ENCODE data around the gene CTCF. TPM values are rescaled to one million over a fixed set of nuclear protein-coding genes. Genes with fewer than 3 reads are reported as not detected.

CTCF gene
- total RNA-seq, 1 donor: 43.2 TPM

GRCh38 chr16:67664871-67665270 is 102.5 kb downstream of the CTCF start:
- Histone ChIP-seq H3K4me3 (ENCODE audit: low read length) (no peak overlapping the region), H3K4me1 (ENCODE audit: insufficient read depth, low read length) (peaks cover 46% of the 10 kb centered on the region), H3K9me3 (ENCODE audit: low read depth, low read length) (no peaks in the 10 kb centered on the region), H3K27me3 (ENCODE audit: insufficient read depth, low read length) (no peaks in the 10 kb centered on the region)

- peaks cover 46% of the 10 kb centered on the region for H3K4me1 ChIP-seq (ENCODE audit: insufficient read depth, low read length)
- no peak overlapping the region for H3K4me3 ChIP-seq (ENCODE audit: low read length)
- H3K9me3 ChIP-seq (ENCODE audit: low read depth, low read length): no peaks in the 10 kb centered on the region
- H3K27me3 ChIP-seq (ENCODE audit: insufficient read depth, low read length): no peaks in the 10 kb centered on the region
Measured at GRCh38 chr16:67665598-67665997, 103.3 kb downstream of the CTCF start.

GRCh38 chr16:67666032-67666551 is 103.8 kb downstream of the CTCF start:
- Histone ChIP-seq H3K9me3 (ENCODE audit: low read depth, low read length) (no peaks in the 10 kb centered on the region), H3K4me1 (ENCODE audit: insufficient read depth, low read length) (peaks cover 44% of the 10 kb centered on the region), H3K27me3 (ENCODE audit: insufficient read depth, low read length) (no peaks in the 10 kb centered on the region), H3K4me3 (ENCODE audit: low read length) (peak overlapping the region; percentile 79)

- Histone ChIP-seq H3K4me1 (ENCODE audit: insufficient read depth, low read length) (peaks cover 38% of the 10 kb centered on the region), H3K4me3 (ENCODE audit: low read length) (peak within 1 kb of the TSS; percentile 79), H3K27me3 (ENCODE audit: insufficient read depth, low read length) (no peaks in the 10 kb centered on the region), H3K9me3 (ENCODE audit: low read depth, low read length) (no peaks in the 10 kb centered on the region)
Measured at GRCh38 chr16:67666559-67667452, 104.5 kb downstream of the CTCF start, which contains the start of the genes C16orf86 and ENKD1. Gene C16orf86 (plus strand): TSS chr16:67666814. CDS start chr16:67666971, 157 bp downstream. Gene ENKD1 (minus strand): TSS chr16:67666750. CDS start chr16:67666442, 308 bp downstream.

GRCh38 chr16:67667453-67667816 is 105.1 kb downstream of the CTCF start:
- peaks cover 38% of the 10 kb centered on the region for H3K4me1 ChIP-seq (ENCODE audit: insufficient read depth, low read length)
- H3K27me3 ChIP-seq (ENCODE audit: insufficient read depth, low read length): no peaks in the 10 kb centered on the region
- H3K4me3 ChIP-seq (ENCODE audit: low read length): peak overlapping the region; percentile 79
- no peaks in the 10 kb centered on the region for H3K9me3 ChIP-seq (ENCODE audit: low read depth, low read length)

- no peaks in the 10 kb centered on the region for H3K9me3 ChIP-seq (ENCODE audit: low read depth, low read length)
- no peak overlapping the region for H3K4me3 ChIP-seq (ENCODE audit: low read length)
Measured at GRCh38 chr16:67667817-67668494, 105.6 kb downstream of the CTCF start.

GRCh38 chr16:67668495-67669157 is 106.3 kb downstream of the CTCF start:
- Histone ChIP-seq H3K4me1 (ENCODE audit: insufficient read depth, low read length) (peaks cover 47% of the 10 kb centered on the region), H3K9me3 (ENCODE audit: low read depth, low read length) (no peaks in the 10 kb centered on the region), H3K27me3 (ENCODE audit: insufficient read depth, low read length) (no peaks in the 10 kb centered on the region), H3K4me3 (ENCODE audit: low read length) (no peak overlapping the region)

More at GRCh38 chr16:67667817-67668494, 105.6 kb downstream of the CTCF start:
- Histone ChIP-seq H3K27me3 (ENCODE audit: insufficient read depth, low read length) (no peaks in the 10 kb centered on the region), H3K4me1 (ENCODE audit: insufficient read depth, low read length) (peaks cover 40% of the 10 kb centered on the region)

GRCh38 chr16:67669499-67670101 is 107.3 kb downstream of the CTCF start:
- Histone ChIP-seq H3K27me3 (ENCODE audit: insufficient read depth, low read length) (no peaks in the 10 kb centered on the region), H3K9me3 (ENCODE audit: low read depth, low read length) (no peaks in the 10 kb centered on the region), H3K4me1 (ENCODE audit: insufficient read depth, low read length) (peaks cover 55% of the 10 kb centered on the region), H3K4me3 (ENCODE audit: low read length) (no peak overlapping the region)

- Histone ChIP-seq H3K4me1 (ENCODE audit: insufficient read depth, low read length) (peaks cover 40% of the 10 kb centered on the region), H3K9me3 (ENCODE audit: low read depth, low read length) (no peaks in the 10 kb centered on the region), H3K4me3 (ENCODE audit: low read length) (no peak overlapping the region), H3K27me3 (ENCODE audit: insufficient read depth, low read length) (no peaks in the 10 kb centered on the region)
Measured at GRCh38 chr16:67672306-67672705, 110.0 kb downstream of the CTCF start.

- Histone ChIP-seq H3K9me3 (ENCODE audit: low read depth, low read length) (no peaks in the 10 kb centered on the region), H3K27me3 (ENCODE audit: insufficient read depth, low read length) (no peaks in the 10 kb centered on the region), H3K4me1 (ENCODE audit: insufficient read depth, low read length) (peaks cover 33% of the 10 kb centered on the region), H3K4me3 (ENCODE audit: low read length) (no peak overlapping the region)
Measured at GRCh38 chr16:67672739-67673662, 110.7 kb downstream of the CTCF start.

GRCh38 chr16:67673712-67674580 is 111.6 kb downstream of the CTCF start:
- H3K27me3 ChIP-seq (ENCODE audit: insufficient read depth, low read length): no peaks in the 10 kb centered on the region
- H3K9me3 ChIP-seq (ENCODE audit: low read depth, low read length): no peaks in the 10 kb centered on the region
- H3K4me1 ChIP-seq (ENCODE audit: insufficient read depth, low read length): peaks cover 24% of the 10 kb centered on the region
- H3K4me3 ChIP-seq (ENCODE audit: low read length): no peak overlapping the region

GRCh38 chr16:67674851-67675578 is 112.7 kb downstream of the CTCF start:
- H3K4me1 ChIP-seq (ENCODE audit: insufficient read depth, low read length): peaks cover 17% of the 10 kb centered on the region
- H3K9me3 ChIP-seq (ENCODE audit: low read depth, low read length): no peaks in the 10 kb centered on the region
- H3K27me3 ChIP-seq (ENCODE audit: insufficient read depth, low read length): no peaks in the 10 kb centered on the region
- H3K4me3 ChIP-seq (ENCODE audit: low read length): no peak overlapping the region

Measured in mononuclear cell (primary cell).